IPS-11a (cell line): ENCODE results near the gene NAA11.
"Not testable (repeated sequence)": the region's sequence is repeated elsewhere in the genome, so short reads cannot be mapped to it uniquely, and the experiment has no call there.

Source experiments
- H3K4me3 ChIP-seq: one replicate; pipeline ENCODE4 v1.5.1; 2013; ENCODE audit warnings: low read depth, low read length, control low read depth

Gene NAA11

DNA sequence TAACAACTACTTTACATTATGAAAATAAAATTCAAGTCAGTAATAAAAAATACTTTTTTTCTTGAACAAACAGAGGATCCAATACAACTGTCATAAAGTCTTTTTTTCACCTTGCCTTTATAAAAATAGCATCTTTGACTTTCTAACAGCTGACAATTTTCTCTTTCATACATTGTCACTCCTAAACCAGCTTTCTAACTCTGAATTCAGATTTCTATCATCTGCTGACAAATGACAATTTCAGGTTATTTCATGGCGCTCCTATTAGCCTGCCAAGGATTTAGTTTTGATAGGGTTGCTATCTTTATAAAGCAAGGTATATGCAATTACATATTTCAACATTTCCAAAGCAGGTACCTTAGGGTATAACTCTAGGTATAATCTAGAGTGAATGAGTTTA lies 14.6 kb downstream of the NAA11 start:
- no peak overlapping the region for H3K4me3 ChIP-seq

DNA sequence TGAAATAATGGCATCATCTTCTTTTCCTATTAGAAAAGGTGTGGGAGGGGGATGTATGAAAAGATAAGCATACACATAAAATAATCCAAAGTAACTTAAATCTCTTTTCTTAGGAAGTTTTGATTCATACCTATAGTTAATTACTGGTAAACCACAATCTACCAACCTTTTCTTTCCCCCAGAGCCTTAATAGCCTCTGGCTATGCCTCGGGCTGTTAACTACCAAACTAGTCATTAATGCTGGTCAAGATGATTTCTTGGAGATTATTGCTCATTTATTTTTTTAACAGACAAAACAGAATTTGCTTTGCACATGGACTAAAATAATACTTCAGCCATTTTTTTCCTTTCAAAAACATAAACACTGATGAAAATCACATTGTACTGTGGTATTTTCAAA lies 16.9 kb downstream of the NAA11 start:
- no peak overlapping the region for H3K4me3 ChIP-seq

DNA sequence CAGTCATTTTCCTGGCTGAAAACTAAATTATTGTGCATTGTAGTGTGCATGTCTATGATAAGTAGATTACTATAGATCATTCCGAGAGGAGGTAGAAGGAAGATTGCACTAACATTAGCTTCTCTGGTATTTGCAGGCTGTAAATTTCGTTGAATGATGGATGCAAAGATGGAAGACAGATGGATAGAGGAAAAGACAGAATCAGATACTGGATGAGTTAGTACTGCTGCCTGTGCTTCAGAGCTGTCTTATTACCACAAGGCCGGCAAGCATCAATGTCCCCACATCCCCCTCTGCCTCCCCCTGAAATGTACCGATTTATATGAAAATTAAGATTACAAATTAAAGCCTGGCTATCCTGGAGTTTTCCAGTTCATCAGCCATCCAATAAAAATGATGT lies 17.7 kb downstream of the NAA11 start:
- H3K4me3 ChIP-seq = no peak overlapping the region

DNA sequence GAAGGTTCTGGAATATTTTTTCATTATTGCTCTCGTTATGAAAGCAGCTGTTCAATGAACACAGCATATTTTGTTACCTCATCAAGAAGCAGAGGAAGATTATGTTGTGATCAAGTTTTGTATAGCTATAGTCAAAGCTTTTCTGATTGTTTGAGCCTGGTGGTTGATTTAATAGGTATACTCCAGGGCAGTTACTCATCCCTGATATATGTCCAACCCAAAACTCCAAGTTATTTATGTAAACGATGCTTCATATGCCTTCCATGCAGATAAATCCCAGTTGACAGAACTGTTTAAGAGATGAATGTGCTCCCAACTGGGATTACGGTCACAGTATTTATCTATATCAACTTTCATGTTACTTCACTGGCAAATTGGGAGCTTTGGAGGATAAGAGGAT lies 19.1 kb downstream of the NAA11 start:
- no peak overlapping the region for H3K4me3 ChIP-seq

DNA sequence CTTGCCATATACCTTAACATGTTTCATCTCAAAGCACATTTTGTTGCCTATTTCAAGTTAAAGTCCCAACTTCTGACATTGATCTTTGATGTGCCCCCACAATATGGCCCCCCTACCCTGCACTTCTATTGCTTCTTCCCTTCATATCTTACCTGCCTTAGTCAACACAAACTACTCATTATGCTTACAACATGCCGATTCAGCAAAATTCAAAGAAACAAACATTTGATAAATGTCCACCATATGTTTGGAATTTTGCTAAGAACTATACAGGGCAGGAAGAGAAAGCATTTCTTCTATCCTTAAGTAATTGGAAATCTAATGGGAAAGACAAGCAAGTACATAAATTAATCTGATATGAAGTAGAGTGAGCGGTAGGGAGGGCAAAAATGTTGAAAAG lies 25.6 kb downstream of the NAA11 start:
- H3K4me3 ChIP-seq = no peak overlapping the region

DNA sequence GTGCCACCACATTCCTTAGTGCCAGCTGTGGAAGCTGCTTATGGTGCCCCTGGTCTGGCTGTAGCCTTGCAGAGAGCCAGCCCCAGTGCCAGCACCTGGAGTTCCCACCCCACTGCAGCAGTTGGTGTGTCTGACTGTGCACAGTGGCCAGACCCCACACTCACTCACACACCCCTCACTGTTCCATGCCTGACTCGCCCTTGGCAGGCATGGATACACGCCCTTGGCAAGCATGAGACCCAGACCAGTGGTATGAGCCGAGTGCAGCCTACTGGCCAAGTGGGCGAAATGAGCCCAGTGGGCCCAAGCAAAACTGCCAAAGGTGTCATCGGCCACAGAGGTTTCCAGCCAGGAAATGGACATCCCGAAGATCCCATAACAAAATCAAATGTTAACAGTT lies 27.4 kb downstream of the NAA11 start:
- H3K4me3 ChIP-seq = no peak overlapping the region

DNA sequence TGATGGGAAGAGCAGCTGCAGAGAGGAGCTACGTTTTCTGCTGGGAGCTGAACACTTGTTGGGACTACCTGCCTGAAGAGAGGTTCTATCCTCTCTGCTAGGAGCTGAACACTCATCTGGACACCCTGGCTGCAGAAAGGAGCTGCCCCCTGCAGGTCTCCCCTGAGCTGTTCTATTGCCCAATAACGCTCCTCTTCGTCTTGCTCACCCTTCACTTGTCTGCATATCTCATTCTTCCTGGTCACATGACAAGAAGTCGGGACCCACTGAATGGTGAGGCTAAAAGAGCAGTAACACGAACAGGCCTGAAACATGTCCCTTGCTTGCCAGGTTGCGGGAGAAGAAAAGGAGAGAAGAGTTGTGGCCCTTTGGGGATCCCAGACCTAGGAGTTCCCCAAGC lies 27.8 kb downstream of the NAA11 start:
- no peak overlapping the region for H3K4me3 ChIP-seq

DNA sequence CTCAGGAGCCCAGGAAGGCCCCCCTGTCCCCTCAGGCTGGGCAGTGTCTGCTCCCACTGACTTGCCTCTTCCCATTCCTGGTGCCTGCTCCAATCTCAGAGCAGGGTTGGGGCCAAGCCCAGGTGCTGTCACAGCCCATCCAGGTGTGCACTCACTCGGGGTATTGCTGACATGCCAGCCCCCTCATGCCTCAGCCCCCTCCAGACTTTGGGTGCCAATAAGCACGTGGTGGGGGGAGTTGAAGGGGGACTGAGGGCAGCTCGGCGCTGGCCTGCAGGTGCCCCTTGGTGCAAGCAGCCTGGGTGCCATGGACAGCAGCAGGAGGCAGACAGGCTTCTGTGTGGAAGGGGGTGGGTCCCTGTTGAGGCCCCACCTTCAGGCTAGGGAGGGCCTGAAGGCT lies 28.4 kb downstream of the NAA11 start:
- H3K4me3 ChIP-seq = no peak overlapping the region

DNA sequence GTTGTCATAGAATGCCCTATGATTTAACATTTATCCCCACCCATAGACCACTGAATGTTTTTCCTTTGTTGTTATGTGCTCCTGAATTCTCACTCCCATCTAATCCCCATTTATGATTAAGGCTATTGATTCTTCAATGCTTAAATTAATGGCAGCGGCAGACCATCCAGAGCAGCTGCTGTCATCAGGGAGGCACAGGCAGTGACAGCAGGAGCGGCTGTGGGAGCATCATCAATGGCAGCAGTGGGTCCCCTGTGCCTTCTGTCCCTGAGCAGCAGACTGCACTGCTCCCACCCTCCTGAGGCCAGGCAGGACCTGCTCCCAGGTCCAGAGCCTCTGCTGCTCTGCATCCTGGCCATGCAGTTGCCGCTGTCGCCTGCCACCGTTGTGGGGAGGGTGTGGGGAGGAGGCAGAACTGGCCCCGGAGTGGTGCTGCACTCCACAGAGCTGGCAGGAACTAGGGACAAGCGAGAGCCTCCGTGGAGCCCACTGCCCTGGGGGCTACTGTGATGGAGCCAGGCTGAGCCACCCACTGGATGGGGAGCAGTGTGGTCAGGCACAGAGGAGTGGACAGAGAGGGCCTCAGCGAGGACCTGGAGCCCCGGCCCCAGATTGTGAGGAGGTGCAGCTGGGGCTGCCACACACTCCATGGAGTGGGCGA lies 29.0 kb downstream of the NAA11 start:
- no peak overlapping the region for H3K4me3 ChIP-seq

DNA sequence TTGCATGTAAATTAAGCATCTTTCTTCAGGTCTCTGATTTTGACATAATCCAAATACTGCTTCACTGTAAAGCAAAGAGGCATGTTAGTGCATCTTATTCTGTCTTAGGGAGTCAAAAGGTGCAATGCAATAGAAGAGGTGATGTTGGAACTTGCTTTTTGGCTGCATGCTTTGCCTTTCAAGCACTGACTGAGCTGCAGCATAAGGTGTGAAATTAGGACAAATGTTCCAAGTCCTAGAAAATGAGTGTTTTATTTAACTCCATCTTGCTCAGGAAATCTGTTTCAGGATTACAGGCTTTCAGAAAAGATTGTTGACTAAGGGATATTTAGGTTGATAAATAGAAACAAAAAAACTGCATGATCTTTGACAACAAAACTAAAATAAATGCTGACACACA lies 30.8 kb downstream of the NAA11 start:
- H3K4me3 ChIP-seq = no peak overlapping the region

DNA sequence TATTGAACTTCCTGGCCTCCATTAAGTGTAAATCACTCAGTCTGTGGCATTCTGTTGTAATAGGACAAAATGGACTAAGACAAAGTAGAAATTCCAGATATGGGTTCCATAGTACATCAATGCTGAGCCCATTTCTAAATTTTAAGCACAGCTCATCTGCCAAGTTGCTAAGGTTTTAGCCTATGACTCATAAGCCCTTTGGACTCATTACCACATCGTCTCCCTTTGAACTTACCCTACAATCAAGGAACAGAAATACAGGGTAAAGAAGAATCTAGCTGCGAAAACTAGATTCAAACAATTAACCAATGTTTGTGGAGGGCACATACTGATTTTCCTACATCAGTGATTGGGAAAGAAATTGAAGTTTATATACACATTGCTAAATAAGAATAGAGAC lies 31.8 kb downstream of the NAA11 start:
- no peak overlapping the region for H3K4me3 ChIP-seq

DNA sequence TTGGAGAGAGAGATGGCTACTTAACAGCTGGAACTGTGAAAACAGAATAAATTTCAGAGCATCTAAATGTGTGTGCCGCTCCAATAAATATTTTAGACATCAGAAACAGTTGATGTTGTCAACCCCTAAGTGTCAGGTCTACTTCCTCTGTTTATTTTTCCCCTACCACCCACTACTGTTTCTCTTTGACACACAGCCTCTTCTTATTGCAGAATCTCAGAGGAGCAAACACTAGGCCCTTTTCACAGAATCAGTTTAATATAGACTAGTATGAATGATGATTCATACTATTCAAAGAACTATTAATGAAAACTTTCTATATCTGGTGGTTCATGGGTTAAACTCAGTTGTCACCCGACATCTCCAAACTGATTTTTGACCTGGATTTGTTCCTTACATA lies 33.9 kb downstream of the NAA11 start:
- no peak overlapping the region for H3K4me3 ChIP-seq

DNA sequence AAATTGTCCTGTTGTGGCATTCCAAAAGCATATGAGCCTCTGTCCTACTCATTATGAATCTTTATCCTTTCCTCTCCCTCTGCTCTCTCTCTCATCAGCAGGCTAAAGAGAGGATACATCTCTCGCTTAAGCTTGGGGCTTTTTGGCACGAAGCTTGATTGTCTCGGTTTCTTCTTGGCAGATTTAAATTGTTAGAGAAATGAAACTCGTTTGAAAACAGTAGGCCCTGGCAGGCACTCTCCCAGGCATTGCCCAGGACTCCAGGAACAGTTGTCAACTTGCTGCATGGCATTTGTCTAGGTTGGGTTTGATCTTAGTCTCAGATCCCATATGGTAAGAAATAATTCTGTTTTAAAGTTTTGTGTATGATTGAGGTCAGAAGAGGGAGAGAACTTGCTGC lies 35.5 kb downstream of the NAA11 start:
- no peak overlapping the region for H3K4me3 ChIP-seq

DNA sequence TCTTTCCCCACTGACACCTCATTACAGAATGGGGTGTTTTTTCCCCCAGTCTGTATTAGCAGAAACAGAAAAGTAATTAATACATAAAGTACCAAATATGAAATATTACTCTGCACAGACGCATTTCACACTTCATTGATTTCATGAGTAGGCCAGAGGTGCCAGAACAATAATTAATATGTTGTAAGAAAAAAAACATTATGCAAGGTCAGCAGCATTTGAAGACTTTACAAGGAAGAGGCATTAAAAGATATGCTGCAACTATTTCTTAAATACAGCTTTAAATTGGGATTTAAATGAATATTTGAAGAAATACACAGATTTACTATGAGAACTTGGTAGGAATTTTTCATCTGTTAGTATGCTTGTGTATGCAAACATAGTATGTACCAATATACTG lies 37.7 kb downstream of the NAA11 start:
- no peak overlapping the region for H3K4me3 ChIP-seq

DNA sequence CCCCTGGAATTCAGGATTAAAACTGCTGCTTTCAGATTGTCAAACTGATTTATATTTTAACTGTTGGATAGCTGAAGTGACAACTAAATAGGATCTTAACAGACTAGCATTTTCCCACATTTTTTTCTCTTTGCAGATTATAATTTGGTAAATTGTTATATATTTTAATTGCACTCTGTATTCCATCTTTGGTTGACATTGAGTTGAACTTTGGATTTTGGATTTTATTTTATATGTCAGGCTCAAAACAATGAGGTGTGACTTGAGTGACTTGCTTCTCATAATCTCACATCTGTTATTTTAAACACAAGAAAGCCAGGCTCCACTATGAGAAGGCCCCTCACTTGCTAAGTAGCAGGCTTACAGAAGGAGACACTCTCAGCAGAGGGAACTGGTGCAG lies 38.1 kb downstream of the NAA11 start:
- H3K4me3 ChIP-seq = no peak overlapping the region

DNA sequence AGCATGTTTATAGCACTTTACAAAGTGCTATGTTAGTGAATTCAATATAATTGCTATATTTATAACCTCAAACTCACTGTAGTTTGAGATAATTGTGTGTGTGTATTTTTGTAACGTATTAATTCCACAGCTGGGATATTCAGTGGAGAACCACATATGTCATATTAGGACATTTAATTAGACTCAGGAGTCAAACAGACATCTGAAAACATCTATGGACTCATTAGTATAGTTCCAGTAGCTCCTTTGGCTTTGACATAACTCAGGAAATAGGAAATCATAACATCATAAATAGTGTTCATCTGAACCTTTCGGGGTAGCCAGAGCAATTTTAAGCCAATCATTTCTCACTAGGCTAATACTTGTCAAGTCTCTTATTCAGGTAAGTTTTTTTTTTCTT lies 38.8 kb downstream of the NAA11 start:
- H3K4me3 ChIP-seq = no peak overlapping the region

DNA sequence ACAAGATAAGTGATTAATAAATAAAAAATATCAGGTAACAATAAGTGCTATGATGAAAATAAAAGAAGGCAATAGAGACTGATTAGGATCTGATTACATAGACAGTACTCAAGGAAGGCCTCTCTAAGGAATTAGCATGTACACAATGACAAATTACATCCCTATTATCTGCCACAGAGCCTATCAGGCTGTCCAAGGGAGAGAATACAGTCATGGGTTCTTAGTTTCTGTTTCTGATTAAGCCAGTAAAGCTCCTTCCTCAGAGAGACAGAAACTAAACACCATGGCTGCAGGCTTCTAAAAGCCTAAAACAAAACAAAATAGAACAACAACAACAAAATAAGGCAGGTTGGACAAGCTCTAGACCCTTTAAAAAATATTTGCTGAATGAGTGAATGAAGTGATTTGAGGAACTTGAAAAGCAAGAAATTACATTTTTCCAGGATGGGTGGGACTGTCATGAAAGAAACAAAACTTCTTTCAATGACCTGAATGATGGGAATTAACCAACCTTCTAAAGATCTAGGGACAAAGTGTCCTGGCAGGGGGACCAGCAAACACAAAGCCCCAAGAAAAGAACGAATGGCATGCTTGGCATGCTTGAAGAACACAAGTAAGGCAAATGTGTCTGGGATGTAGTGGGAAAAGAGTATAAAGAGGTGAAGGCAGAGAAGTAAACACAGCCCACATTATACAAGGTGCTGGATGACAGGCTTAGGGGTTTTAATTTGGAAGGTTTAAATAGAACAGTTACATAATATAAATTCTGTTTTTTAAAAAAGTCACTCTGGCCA lies 44.1 kb downstream of the NAA11 start:
- H3K4me3 ChIP-seq = no peak overlapping the region

DNA sequence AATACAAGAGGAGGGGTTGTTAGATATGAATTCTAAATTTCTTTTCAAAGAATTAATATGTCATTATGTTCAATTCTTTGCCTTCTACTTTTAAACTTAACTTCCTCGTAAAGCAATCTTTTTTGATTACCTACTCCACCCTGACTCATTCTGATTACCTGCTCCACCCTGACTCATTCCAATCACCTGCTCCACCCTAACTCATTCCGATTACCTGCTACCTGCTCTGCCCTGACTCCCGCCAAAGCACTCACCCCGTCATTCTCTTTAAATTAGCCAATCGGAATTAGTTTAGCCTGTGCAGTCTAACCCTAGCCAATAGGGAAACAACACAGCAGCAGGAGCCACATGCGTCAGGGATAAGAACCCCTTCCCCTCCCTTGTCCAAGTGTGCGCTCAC lies 48.4 kb downstream of the NAA11 start:
- H3K4me3 ChIP-seq = not testable (repeated sequence)

DNA sequence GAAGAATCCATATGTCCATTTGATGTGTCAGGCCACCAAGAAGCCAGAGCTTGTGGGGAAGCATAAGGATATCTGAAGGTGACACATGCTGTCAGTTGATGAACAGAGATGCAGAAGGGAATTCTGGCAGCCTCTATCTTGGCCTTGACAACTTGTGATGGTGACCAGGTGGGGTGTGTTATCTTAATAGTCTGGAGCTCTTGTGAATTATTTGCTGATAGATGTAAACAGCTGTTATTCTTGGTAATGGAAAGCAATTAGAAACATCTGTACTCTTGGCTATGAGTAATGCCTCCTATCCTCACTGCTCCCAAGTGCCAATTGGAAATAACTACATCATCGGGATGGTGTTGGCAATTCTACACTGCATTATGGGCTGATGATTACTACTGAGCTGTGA lies 51.9 kb downstream of the NAA11 start:
- no peak overlapping the region for H3K4me3 ChIP-seq

DNA sequence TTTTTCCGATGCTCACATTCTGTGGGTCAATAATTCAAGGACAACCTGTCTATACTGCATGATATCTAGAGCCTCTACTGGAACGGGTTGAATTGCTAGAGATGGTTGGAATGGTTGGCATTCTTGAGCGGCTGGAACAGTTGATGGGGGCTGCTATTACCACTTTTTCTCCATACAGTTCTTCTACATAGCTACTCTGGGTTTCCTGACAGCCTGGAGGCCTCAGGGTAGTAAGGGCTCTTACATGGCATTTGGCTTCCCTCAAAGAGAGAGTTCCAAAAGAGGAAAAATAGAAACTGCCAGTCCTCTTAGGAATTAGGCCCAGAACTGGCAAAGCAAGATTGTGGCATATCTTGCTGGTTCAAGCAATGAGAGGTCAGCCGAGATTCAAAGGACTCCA lies 53.1 kb downstream of the NAA11 start:
- no peak overlapping the region for H3K4me3 ChIP-seq

DNA sequence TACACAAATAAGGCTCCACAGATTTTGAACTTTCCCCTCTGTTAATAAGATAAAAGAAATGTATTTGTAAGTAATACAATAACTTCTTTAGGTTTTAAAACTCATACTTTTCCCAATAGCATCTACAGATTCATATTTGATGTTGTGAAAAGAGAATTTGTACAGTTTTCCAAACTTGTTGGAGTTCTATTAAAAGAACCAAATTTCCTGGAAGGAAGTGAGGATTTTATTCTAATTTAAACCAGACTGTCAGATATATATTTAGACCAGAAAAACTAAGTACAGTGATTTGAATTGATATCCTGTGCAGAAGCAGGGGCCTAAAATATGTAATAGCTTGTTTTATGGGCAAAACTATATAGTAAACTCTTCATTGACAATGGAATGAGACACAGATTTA lies 53.7 kb downstream of the NAA11 start:
- H3K4me3 ChIP-seq = no peak overlapping the region

DNA sequence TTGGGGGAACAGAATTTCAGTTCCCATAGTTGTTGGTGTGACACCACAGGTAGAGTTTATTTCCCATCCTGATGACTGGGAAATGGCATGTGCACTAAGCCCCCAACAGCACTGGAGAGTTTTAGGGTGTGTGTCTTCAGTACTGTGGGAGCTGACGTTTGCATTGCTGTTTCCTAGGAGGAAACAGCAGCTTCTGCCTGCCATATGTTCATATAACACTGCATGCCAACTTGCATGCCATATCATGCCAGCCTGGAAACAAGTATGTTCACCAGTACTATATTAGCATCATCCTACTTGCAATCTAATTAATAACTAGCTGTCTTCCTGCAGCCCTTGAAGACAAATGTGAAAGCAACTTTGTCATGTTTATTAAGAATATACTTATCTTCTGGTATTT lies 58.2 kb downstream of the NAA11 start:
- H3K4me3 ChIP-seq = no peak overlapping the region
